GM18498 (cell line): ENCODE data around the gene ABCC6.
"Not testable (repeated sequence)": the region's sequence is repeated elsewhere in the genome, so short reads cannot be mapped to it uniquely, and the experiment has no call there.

Experiments
- ATAC-seq: cut with Tn5 transposase; IDR thresholded peaks from one replicate; pipeline ENCODE4 v1.9.1; 2021; ENCODE audit warnings: mild to moderate bottlenecking, moderate library complexity; ENCODE audit not compliant: unreplicated experiment

The ABCC6 gene

DNA sequence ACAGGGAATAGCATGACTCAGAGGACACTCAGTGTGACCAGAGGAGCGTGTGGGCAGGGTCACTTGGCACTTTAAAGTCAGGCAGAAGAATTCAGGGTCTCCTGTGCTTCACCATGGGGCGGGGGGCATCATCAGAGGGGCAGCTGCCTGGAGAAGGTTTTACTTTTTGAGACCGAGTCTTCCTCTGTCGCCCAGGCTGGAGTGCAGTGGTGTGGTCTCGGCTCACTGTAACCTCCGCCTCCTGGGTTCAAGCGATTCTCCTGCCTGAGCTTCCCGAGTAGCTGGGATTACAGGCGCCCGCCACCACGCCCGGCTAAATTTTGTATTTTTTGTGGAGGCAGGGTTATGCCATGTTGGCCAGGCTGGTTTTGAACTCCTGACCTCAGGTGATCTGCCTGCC, 32.3 kb downstream of the ABCC6 start:
- ATAC-seq: not testable (repeated sequence)

DNA sequence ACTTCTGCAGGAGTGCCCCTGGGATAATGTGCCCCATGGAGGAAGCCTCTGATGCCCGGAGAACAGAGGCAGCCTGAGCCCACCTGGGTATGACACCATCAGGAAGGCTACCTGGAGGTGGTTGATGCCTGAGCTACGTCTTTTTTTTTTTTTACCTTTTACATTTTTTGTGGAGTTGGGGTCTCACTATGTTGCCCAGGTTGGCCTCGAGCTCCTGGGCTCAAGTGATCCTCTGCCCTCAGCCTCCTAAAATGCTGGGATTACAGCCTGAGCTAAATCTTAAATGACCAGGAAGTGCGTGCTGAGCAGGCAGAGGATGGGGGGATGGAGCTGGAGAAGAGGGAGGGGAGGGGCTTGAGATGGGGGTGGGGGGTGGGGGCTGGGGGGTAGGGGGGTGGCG, 32.7 kb downstream of the ABCC6 start:
- no peak for ATAC-seq

GRCh38 chr16:16189842-16190241, 33.5 kb downstream of the ABCC6 start:
- ATAC-seq: no peak

DNA sequence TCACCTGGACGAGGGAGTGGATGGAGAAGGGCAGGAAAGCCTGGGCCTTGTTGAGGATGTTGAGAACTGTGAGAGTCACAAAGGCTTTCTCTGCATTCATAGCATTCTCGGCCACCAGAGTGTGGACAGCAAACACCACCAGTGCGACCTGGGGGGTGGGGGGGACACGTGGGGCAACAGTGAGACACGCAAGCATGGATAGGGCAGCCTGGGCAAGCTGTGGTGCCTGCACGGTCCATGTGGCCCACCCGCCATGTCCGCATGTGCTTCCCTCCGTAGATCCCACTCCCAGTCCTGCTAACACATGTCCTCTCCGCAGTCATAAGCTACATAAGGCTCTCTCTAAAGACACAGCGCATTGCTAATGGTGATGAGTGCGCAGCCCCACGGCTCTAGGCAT, 34.5 kb downstream of the ABCC6 start:
- ATAC-seq: no peak

GRCh38 chr16:16186820-16187219, 36.5 kb downstream of the ABCC6 start:
- ATAC-seq: no peak

DNA sequence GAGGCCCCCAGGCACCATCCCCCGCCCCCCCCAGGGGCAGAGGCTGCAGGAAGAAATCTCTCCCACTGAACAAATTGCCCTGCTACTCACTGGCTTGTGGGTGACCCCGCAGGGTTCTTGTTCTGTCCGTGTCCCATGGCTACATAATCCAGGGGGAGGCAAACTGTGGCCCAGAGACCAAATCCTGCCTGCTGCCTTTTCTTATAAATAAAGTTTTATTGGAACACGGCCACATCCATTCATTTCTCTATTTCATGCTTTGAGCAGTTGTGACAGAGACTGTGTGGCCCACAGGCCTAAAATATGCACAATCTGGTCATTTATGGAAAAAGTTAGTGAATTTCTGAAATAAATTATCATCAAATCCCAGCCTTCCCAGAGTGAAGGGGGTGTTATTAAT, 38.2 kb downstream of the ABCC6 start:
- ATAC-seq: no peak

DNA sequence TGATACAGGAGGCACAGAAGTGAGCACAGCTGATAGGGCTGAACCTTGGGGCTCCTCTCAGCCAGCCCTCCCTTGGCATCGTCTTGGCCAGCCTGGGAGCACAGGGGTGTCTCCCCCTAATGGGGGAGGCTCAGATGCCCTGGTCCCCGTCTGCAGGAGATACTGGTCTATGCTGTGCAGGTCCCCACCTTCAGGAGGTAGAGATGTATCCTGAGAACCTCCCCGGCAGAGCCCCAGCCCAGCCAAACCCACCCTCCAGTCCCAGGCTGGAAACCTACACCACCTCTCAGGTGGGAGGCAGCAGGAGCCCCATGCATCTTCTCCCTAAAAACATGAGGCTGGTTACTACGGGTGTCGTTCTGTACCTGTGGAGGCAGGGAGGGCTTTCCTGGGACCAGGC, 38.7 kb downstream of the ABCC6 start:
- no peak for ATAC-seq

- no peak for ATAC-seq
Measured at GRCh38 chr16:16183562-16183961, 39.7 kb downstream of the ABCC6 start.

GRCh38 chr16:16182918-16183317, 40.4 kb downstream of the ABCC6 start:
- ATAC-seq: no peak

DNA sequence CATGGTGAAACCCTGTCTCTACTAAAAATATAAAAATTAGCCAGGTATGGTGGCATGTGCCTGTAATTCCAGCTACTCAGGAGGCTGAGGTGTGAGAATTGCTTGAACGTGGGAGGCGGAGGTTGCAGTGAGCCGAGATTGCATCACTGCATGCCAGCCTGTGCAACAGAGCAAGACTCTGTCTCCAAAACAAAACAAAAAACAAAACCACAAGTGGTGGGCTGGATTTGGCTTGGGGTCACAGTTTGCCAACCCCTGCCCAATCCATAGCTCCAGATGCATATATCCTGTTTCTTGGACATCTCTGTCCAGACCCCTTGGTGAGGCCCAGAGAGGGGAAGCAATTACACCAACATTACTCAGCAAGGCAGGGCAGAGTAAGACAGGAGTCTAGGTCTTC, 41.5 kb downstream of the ABCC6 start:
- ATAC-seq: not testable (repeated sequence)

- no peak for ATAC-seq
Measured at GRCh38 chr16:16178455-16179162, 44.7 kb downstream of the ABCC6 start.

DNA sequence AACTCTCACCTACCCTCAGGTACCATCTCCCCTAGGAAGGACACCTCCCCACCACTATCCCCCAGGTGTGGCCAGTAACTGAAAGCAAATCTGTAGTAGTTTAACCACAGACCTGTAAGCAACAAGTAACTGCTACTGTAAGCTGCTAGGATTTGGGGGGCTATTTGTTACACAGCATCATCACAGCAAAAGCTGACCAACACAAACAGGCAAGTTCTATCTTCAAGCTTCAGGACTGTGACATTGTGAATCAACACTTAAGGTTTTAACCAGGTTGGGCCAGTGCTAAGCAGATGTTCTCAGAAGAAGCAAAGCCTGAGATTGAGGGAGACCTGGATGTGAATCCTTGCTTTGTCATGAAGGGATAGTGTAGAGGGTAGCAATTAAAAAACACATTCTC, 47.0 kb downstream of the ABCC6 start:
- ATAC-seq: no peak

DNA sequence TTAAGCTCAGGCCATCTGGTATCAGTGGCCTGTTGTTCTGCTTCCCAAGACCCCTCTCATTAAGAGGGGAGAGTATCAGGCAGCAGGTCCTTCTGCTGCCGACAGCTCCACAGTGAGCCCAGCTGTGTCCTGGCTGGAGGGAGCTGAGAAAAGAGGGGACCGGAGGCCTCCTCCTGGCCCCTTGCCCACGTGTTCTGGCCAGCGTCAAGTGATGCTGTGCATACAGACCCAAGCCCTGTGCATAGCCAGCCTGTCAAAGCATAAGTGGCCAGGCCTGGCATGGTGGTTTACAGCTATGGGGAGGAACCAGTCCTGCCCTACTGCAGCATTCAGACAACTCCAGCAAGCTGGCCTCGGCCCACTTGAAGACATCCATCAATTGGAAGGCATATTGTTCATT, 48.0 kb downstream of the ABCC6 start:
- no peak for ATAC-seq

DNA sequence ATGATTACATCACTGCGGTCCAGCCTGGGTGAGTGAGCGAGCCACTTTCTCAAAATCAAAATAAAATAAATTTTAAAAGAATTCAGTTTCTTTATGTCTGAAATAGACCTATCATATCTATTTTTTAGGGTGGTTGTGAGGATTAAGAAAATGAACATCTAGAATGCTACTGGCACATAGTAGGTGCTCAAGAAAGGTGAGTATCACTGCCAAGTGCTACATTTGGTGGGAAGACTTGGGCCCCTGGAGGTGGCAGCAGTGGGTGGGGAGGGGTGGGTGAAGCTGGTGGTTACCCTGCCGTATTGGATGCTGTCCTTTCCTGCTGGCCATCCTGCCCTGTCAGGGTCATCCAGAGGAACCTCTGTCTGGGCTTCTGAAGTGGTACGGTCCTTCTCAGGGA, 50.3 kb downstream of the ABCC6 start:
- ATAC-seq: no peak

GRCh38 chr16:16171332-16171919, 51.9 kb downstream of the ABCC6 start:
- no peak for ATAC-seq

DNA sequence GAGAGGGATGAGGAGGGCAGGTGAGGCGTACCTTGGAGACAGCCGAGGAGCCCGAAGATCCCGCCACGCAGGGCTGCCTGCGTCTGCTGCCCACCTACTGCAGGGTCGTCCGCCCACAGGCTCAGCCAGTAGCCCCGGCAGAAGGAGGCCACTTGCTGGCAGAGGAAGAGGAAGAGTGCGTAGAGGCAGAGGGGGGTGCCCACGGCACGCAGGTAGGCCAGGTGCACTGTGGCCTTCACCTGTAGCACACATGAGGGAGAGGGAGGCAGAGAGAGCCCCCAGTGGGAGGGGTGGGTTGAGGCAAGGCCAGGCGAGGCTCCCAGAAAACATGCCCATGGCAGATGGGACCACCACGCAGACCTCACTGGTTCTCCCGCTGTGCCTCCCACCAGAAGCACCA, 53.7 kb downstream of the ABCC6 start:
- no peak for ATAC-seq

DNA sequence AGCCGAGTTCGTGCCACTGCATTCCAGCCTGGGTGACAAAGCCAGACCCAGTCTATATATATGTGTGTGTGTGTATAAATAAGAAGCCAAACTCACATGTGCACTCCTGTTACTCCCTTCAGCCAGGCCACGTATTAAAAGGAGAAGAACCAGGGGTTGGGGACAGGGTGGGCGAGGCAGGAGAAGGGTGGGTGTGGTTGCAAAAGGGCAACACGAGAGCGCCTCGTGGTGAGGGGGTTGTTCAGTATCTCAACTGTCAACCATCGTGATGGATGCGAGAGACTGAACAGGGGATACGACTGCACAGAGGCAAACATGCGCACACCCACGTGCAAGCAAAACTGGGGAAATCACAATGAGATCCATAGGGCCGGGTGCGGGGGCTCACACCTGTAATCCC, 54.9 kb downstream of the ABCC6 start:
- ATAC-seq: no peak

GRCh38 chr16:16167927-16168326, 55.4 kb downstream of the ABCC6 start:
- no peak for ATAC-seq

DNA sequence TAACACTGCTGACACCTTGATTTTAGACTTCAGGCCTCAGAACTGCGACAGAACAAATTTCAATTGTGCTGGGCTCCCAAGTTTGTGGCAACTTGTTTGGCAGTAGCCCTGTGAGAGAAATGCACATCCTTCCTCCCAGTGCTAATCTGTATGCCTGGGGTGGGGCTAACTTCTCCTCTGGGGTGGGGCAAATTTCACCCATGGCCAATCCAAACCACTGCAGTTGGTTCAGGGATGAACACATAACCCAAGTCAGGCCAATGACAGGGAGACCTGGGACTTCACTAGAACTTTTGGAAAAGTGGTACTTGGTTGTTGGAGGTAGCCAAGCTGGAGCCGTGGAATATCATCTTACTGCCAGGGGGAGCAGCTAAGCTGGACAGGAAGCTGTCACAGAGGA, 56.3 kb downstream of the ABCC6 start:
- no peak for ATAC-seq

GRCh38 chr16:16166085-16166484, 57.2 kb downstream of the ABCC6 start:
- ATAC-seq: no peak

DNA sequence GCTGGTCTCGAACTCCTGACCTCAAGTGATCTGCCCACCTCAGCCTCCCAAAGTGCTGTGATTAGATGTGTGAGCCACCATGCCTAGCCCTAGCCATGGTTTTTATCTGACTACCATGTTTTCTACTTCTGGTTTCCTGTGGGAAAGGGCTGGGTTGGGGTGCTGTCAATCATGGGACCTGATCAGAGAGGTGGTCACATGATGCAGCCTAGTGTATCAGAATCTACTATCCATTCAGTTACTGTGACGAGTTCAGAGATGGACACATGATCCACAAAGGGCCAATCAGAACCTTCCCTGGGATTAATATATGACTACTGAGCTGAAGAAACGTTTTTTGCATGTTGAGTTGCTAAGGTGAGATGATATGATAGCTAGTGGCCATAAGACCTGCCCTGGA, 59.1 kb downstream of the ABCC6 start:
- ATAC-seq: no peak

- no peak for ATAC-seq
Measured at GRCh38 chr16:16163571-16163970, 59.7 kb downstream of the ABCC6 start.

DNA sequence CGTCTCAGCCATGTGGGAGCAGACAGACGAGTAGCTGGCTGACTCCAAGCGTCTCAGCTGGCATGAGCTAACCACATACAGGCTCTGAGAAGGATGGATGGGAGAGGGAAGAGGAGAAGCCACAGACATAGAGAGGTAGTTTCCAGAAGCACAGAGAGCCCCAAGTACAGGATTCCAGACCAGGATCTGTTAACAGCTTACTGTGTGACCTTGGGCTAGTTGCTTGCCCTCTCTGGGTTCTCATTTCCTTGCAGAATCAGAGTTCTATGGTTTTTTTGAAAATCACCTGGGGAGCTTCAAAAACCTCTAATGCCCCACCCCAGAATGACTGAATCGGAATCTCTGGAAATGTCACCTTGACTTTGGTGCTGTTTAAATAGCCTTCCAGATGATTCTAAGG, 60.2 kb downstream of the ABCC6 start:
- ATAC-seq: no peak
